DMS153 (cell line): ENCODE measurements around the gene MAST4.

Experiments
- DNase-seq: peaks from one replicate; lab custom pipeline; 2025; lab: John Stamatoyannopoulos, UW

The MAST4 gene

DNA sequence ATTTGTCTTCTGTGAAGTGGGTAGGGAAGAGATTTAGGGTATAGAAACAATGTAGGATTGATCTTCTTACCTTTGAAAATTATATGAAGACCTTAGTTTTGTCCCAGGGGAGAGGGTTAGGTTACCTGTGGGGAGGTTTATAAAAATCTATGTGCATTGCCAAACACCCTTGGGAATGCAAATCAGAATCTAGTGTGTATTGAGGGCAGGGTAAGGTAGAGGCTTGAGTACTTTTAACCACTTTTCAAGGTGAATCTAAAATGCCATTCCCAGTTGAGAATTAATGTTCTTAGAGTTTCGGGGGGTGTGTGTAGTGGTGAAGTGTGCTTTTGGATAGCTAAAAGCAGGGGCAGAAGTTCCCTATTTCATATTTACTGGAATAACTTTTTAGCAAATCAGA is 312.0 kb downstream of the MAST4 start:
- DNase-seq = no peak

DNA sequence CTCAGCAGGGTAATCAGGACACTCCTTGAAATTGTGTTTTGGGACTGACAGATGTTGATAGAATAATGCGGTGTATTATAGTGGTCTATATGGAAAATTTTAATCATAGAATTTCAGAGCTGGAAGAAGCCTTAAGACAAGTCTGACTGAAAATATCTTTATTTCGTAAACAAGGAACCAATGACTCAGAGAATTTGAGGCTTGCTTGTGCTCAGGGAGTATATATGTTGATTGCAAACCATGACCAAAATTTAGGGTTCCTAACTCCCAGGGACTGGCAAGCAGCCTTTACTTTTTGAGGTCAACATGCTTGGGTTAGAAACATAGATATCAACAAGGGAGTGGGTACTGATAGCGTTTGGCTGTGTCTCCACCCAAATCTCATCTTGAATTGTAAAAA is 313.2 kb downstream of the MAST4 start:
- no peak for DNase-seq

DNA sequence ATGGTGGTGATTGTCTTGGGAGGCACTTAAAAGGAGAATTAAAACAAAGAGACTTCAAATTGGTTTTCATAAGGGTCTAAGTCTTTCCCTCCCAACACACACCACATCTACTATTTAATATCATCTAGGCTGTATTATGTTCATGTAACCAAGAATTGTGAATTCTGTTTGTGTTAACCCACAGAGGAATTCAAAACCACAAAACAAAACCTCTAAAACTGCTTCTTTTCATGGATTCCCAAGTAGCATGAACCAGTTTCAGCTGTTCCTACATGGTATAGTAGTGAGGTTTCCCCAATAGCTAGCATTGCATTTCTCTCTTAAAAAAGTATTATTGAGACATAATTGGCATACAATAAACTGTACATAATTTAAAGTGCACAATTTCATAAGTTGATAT is 316.6 kb downstream of the MAST4 start:
- no peak for DNase-seq

DNA sequence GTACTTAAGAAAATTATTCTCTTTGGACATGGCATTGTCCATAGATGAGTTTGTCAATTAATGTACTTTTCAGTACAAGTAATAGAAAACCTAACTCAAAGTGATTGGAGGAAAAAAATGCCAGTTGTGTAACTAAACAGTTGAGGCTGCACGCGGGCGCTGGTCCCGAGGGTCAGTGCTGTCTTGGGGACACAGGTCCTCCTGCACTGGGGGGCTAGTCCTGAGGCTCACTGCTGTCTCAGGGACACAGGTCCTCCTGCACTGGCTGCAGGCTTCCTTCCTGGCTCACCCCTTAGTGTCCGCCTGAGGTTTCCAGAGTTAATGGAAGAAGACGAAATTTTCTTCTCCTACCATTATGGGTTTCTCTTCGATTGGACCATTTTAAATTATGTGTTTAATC is 319.3 kb downstream of the MAST4 start:
- no peak for DNase-seq

DNA sequence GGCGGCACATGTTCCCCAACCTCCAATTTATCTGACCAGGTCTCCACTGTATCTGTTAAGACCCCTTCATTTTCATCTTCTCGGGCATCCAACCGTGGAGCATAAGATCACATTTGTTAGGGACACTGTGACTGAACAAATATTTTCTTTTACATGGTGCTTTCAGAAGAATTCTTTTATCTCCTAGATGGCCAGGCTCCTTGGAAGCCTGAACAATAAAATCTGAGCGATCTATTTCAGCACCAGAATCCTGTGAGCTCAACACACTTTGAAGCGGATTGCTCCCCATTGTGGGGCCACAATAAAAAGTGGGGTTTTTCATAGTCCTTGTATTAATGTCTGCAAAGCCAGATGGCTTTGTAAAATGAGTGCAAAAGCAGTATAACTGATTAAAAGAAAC is 326.7 kb downstream of the MAST4 start:
- no peak for DNase-seq

DNA sequence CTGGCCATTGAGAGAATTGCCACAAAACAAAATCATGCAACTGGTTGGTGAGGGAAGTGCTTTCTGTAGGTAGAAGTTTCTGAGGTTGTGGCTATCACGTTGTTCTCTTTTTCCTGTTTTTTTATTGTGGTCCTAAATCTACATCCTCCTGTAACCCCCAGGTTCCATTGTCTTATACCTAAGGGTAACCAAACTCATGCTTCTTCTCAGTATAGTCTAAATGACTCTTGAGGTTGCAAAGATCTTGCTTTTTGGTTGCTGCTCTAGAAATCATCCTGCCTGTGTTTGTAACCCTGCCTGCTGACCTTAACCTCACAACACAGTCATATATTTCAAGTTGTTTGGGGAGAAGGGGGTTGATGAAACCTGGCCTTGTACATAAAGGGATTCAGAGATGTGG is 327.3 kb downstream of the MAST4 start:
- no peak for DNase-seq

DNA sequence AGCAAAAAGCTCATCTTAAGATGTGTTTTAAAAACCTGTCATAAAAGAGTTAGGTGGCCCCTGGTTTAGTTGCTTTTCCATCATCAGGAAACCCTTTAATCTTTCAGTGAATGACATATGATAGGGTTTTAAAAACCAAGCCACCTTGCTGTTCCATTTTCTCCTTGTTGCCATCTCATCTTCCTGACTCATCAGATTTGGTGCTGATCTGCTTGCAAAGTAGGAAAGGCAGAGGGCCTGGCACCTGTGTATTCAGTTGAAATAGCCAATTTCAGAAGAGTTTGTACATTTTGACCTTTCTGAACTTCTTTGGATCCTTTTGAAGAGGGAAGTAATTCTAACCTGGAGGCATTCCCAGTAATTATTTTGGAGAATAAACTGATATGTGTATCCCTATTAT is 327.7 kb downstream of the MAST4 start:
- no peak for DNase-seq

DNA sequence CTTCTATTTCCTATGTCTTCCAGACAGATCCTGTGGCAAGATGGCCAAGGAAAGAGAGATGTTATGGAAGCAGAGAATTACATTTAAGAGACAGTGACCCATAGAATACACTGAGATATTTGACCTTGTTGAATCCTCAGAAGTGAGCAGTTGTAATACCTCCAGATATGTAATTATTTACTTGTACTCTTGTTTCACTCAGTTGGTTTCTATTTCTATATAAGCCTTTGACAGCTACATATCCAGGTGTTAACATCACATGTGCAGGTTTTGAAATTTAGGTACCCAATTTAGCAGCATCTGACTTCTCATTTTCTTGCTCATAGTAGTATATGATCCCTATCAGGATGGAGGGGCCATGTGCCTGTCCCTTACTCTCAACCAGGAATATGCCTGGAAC is 330.9 kb downstream of the MAST4 start:
- no peak for DNase-seq

DNA sequence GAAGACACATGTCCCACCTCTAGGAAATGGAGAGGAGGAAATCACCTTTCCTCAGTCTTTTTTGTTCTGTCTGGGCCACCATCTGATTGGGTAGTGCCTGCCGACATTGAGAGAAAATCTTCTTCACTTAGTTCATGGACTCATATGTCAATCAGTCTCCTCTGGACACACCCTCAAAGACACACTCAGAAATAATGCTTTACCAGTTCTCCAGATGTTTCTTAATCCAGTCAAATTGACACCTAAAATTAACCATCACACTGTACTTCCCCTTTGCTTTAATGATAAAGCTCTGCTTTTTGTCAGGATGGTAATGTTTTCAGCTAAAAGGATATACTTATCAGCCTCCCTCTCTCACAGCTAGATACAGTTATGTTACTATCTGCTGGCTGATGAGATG is 333.1 kb downstream of the MAST4 start:
- no peak for DNase-seq

DNA sequence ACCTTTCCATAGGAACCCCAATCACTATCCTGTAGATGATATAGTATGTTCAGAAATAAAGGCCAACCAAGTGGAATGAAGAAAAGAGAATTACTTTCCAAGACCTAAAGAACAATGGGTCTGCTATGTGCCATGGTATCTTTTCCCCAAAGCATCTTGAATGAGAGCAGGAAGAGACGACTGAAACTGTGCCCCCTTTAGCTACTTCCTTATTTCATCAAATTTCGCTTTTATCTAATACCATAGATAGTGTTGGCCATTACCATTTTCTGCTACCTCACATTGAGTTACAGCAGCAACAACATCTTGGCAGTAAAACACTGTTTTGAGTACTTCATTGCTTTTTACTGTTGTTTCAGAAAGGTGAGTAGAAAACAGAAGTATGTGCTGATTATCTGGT is 333.8 kb downstream of the MAST4 start:
- DNase-seq = no peak

DNA sequence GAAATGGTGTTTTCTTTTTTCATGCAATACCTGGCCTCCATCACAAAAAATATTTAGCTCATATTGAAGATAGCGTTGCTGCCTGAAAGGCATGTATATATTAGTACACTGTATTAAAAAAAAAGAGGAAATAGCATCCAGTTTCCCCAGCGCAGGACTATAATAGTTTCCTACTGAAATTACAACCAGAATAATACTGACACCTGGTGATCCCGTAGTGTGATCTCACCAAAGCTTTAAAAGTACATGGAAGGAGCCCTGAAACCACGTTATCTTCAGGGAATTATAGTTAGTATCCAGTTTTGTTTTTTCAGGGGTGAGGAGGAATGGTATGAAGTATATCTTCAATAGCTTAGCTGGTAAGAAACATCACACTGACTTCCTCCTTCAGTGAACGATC is 335.5 kb downstream of the MAST4 start:
- no peak for DNase-seq

DNA sequence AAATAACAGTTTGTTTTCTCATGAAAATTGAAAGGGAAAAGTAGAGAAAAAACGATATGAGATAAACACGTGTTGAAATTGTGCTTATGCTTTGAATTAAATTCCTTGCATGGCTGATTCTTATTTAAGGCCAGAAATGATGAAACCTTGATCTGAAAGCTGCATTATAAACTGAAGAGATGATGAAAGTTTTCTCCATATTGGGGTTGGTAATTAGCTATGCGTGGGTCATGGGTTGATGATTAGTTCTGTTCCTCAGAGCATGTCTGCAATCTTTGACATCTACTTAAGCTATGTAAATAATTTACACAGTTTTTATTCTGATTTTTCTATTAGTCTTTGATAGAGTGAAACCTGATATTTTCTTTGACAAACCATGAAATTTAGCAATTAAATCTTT is 336.3 kb downstream of the MAST4 start:
- DNase-seq = no peak

DNA sequence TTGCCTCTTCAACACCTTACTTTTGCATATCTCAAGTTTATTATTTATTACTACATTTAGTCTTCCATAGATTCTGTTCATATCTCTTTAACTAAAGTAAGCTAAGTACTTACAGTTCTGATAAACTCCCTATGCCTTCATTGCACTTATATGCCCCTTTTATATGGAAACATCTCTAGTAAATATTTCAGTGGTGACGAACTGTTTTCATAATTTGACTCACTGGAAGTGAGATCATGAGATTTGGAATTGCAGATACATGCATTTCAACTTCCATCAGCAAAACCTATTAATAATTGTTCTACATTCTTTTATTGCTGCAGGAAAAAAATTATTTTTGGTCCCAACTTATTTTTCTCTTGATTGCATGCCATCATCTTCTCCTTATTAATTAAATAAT is 336.9 kb downstream of the MAST4 start:
- no peak for DNase-seq

DNA sequence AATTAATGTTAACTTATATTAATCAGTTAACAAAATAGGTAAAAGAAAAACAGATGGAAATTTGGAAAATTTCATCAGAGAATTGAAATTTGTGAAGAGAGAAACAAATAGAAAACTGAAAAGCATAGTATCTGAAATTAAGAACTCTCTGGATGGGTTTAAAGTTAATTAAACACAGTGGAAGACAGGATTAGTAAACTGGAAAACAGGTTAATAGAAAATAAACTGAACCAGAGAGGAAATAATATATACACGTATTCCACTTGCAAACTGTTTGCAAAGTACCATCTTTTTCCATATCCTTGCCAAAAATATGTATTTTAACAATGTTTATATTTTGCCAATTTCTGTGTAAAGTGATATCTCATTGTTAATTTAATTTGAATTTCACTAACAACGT is 342.9 kb downstream of the MAST4 start:
- DNase-seq = no peak

DNA sequence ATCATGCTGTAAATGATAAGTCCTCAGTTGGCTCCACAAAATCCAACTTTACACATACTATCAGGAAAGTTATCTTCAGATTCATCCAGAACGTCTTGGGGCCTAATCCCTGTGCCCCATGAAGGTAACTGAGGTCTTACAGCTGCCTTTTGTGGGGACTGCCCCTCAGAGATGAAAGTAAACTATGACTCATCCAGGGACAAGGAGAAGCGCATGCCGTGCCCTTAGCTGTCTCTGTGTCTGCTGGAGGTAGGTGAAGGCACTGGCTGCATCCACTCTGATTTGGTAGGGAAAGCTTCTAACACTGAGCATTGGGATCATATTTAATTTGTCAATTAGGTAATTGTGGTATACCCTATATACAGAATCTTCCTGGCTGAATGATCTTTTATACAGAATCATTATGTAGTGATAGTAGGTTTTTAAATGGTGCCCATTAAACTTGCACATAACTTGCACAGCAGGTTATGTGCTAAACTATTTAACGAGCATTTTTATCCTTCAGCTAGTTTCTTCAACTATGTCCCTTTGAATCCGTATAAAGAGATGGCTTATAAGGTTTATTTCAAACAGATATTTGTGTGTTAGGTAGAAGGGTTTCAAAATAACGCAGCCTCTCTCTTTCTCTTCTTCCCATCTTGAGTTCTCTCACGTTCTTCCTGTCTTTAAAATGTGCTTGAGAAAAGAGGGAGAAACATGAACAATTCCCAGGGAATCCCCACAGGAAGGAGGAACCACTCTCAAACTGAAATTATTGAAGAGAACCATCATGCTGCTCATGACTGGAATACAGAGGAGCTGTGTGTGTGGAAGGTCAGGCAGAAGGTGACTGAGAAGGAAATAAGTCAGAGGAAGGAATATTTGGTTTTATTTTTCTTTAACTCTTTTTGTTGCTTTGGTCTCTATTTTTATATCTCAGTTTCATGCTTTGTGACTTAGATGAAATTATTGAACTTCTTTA is 349.5 kb downstream of the MAST4 start:
- no peak for DNase-seq

DNA sequence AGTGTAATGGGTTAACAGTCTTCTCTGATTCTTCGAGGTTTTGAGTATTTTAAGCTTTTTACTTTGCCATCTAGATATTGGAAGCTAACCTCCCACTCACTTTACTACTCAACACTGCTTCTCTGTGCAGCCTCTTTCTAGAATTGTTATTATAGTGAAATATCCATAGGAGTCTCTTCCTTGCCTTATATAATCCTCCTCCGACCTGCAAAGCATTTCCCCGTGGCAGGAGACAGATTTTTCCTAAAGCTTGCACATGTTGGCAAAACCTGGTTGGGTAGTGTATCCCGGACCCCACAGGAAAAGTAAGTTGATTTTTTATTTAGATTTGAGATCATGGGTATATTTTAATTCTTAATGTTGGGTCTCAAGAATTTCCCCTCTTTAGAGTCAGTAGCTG is 351.3 kb downstream of the MAST4 start:
- DNase-seq = no peak

DNA sequence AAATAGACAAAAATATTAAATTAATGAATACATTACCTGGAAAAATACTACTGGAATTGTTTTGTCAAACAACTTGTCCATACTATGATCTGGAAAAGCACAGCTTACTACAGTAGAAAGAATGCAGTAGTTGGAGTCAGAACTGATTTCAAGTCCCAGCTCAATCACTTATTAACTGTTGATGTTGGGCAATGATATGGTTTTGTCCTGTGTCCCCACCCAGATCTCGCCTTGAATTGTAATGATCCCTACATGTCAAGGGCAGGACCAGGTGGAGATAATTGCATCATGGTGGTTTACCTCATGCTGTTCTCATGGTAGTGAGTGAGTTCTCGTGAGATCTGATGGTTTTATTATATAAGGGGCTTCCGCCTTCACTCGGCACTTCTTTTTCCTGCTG is 352.9 kb downstream of the MAST4 start:
- DNase-seq = no peak

DNA sequence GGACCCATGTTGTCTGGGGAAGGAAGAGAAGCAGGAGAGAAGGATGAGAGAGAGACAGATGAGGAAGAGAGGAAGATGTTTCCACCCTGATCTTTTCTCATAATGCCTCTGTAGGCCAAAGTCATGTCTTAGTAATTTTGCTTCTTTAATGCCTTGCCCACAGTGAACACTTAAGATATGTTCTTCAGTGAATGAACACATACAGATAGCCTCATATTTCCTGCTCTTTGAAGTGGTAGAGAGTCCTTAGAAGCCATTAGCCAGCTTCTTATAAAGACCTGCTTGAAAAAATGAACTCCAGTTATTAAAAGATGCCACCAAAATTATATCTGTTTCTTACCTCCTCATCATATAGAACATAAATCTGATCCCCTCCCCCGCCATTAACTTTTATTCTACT is 356.0 kb downstream of the MAST4 start:
- DNase-seq = no peak

DNA sequence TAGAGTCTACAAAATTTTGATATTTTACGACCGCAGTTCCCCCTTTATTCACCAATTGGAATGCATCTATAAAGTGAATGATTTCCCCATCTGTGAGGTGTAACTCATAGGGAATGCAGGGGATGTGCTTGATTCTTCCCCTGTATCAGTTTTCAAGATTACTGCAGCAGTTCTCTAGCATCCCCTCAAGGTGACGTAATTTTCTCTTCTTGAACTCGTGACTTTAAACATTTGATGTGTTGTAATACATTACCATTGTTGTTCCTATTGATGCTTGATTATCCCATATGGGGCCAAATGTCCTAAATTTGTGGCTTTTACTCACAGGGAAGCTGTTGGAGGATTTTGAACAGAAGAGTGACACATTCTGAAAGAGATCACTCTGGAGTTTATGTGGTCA is 360.2 kb downstream of the MAST4 start:
- DNase-seq = no peak

DNA sequence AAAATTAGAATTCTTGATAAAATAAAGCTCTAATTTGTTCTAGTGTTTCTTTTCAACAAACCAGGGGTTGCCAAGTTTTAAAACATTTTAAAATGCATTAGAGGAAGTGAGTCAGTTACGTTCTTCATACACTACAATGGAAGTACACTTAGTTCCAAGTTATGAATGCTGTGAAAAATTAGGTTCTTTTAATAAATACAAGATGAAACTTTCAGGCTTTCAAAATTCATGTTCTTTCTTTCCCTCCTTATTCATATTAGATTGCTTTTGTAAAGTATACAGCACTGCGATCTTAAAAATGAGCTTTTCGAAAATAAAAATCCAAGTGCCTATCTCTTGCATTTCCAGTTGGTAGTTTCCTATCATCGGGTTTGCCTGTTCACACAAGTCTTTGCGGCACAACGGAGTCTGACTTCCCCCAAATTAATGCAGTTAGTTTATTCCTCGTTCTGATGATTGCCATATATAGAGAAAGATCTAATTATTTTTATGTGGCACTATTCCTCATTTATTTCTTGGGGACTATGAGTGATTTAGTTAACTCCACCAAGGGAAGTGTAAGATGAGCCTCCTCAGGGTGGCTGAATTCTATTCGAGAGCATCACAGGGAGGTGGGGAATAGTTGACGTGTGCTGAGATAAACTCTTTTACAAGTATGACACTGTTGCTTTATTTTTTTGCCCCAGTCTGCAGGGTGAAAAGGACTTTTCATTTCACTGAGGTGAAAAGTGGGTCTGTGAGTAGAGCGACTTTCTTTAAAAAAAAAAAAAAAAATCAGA is 362.2 kb downstream of the MAST4 start:
- DNase-seq = no peak

DNA sequence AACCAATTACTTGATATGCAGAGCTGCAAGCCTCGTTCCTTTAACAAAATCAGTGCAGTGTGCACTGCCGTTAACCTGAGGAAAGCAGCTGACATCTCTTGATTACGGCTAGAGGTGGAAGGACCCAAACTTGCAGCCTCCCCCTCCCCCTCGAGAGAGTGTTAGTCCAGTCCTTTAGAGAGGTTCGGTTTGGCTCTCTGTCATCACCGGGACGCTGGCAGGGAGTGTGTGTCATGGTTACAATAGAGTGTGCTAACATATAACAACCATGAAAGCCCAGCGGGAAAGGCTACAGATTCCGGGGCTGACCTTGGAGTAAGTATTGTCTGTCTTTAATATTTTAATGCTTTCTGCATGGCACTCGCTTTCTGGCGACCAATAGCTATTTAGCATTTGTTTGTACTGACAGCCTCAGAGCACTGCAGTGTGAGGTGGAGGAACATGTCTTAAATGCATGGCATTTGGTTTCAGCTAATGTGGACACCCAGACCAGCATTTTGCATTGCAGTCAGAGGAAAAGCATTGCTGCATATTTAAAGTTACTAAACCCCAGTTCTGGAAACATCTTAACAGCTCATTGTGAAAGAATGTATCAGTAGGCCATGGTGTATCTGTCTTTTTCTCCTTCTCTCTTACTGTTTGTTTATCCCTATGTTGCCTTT is 362.9 kb downstream of the MAST4 start:
- no peak for DNase-seq

DNA sequence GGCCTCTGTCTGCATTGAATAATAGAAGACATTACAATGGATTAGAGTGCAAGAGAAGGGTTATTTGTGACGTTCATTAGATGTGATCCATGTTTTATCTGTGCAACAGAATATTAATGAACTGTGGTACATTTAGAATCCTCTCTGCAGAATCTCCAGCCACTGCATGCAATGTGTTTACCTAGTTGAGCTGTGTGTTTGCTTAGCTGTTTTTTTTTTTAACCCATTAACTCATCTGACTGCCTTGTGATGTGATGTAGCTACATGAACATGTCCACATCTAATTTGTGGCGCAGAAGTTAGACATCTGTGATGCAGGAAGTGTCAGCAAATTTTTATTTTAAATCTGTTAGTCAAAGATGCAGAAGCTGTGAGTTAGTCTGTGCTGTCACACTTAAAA is 363.5 kb downstream of the MAST4 start:
- peak; percentile 23 for DNase-seq
